Stimulated activated CD4-positive, alpha-beta T cell treated with anti-CD3 and anti-CD28 coated beads, Interleukin-4, amount 100 ng/mL, for 48 hours (primary cell): ENCODE measurements around the gene CAMK1D.
"Not testable (repeated sequence)": the region's sequence is repeated elsewhere in the genome, so short reads cannot be mapped to it uniquely, and the experiment has no call there.

Experiments
- DNase-seq, 2 donors: peaks; one replicate each; pipeline ENCODE4 v3.0.0-alpha.2; 2020; ENCODE audit warnings: low read depth in 2 of 2

CAMK1D gene

DNA sequence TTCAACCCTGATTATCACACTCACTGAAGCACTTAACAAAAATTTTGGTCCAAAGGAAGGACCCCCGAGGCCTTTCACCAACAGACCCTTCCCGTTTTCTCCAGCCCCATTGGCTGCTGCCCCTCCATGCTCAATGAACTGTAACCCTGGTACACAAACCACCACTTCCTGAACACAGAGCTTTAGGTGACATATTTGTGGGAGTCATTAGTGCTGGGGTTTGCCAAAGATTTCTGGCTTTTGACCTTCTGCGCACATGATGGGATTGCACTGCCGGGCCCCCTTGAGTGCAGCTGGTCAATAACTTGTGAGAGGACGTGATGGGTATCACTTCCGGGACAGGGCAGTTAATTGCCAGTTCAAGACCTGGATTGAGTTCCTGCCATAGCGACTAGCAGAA lies 9.0 kb upstream of the CAMK1D start:
- DNase-seq = no peak

DNA sequence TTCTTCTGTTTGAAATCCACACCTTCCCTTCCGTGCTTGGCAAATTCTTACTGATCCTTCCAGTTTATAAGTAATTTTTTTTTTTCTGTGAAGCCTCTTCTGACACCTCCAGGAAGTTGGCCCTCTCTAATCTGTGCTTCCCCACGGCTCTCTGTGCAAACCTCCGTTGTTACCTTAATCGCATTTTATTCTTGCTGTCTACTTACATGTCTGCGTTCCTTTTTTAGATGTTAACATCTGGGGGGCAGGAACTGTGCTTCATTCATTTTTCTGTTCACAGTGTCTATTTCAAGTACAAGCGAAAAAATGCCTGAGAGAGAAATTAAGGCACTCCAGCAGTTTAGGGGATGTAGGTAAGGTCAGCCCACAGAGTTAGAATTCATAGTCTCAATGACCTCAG lies 8.4 kb upstream of the CAMK1D start:
- DNase-seq = no peak

DNA sequence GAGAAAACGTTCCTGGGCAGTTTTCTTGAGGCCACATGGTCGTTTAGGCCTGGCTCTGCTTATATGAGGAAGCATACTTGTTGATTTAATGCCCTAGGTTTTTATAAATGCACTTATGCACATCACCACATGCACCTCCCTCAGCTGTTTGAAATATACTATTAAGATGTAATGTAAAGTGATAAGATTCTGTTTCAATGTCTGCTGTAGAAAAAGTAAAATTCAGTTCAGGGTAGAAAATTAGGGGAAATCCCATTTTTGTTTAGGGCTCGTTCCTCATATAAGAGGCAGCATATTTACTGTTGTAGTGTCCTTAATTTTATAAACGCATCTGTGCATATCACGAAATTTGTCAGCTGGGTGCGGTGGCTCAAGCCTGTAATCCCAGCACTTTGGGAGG lies 7.8 kb upstream of the CAMK1D start:
- no peak for DNase-seq

DNA sequence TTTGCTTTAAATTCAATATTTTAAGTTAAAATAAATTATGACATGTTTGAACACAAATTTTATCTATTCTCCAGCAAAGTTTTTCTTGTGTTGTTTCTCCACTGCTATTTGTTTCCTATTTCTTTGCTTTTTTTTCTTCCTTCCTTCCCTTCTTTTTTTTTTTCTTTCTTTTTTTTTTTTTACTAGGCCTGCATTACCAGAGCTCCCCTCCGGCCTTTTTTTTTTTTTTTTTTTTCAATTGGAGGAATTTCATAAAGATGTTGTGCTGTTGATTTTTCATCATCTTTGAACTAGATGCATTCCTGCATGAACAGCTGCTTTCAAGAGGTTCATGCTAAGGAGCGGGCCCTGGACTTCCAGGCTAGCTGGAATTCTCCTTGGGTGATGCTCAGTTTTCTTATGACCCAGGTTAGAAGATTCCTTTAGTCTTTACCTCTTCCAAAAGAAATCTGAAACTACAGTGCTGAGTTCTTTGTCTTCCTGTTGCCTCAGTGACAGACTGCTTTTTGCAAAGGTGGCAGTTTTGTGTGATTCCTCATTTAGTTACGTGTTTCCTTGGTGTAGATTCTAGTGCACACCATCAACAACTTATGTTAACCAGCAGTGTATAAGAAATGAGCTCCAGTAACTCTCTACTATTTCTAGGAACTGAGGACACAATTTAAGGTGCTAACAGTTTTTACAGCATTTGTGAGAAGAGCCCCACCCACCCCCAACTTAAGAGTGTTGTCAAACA lies 4.8 kb upstream of the CAMK1D start:
- DNase-seq = no peak

DNA sequence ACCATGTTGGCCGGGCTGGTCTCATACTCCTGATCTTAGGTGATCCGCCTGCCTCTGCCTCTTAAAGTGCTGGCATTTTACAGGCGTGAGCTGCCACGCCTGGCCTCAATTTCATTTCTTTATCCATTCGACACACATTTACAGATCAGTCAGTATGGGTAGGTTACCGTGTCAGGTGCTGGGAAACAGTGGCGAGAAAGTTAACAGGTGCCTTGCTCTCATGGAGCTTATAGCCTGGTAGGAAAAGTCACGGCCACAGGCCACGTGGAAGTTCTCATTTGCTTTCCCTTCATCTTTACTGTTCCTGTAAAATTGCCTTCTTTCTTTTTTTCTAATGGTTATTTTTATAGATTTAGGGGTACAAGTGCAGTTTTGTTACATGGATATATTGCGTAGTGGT lies 2.6 kb upstream of the CAMK1D start:
- no peak for DNase-seq

DNA sequence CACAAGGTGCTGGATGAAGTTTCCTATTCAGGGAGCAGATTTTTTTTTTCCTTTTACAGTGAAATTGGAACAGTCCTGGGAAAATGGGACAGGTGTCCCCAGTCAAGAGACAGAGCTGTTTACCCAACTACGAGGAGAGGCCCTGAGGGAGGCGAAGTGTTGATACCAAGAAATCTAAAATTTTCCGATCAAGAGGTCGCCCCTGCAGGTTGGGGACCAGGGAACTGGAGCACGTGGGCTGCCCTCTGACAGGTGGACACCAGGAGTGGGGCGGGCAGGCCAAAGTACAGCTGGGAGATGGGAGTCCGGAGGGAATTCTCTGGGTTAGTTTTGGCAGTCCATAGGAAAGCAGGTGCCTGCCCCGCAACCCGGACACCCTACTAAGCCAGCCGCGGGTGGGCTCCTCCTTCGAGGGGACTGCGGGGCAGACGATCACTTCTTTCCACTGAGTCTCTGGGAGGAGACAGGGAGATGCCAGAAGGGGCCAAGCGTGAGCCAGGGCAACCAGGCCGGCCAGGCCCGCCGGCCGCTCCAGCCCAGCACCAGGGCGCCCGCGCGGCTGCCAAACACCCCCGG lies 965 bp upstream of the CAMK1D start:
- DNase-seq = no peak

DNA sequence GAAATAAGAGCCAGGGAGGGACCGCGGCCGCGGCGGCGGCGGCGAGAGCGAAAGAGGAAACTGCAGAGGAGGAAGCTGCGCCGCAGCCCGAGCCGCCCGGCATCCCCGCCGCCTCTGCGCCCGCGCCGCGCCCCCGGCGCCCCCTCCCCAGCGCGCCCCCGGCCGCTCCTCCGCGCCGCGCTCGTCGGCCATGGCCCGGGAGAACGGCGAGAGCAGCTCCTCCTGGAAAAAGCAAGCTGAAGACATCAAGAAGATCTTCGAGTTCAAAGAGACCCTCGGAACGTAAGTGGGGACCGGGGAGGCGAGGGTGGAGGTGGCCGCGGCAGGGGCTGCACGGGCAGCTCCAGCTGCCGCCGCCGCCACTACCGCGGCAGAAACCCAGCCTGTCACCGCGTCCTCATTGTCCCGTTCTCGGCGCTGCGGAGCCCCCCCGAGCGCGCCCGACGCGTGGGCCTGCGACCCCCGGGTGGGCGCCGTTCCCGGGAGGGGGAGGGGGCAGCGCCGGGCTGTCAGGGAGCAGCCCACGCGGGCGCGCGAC lies 351 bp downstream of the CAMK1D start:
- DNase-seq = no peak

DNA sequence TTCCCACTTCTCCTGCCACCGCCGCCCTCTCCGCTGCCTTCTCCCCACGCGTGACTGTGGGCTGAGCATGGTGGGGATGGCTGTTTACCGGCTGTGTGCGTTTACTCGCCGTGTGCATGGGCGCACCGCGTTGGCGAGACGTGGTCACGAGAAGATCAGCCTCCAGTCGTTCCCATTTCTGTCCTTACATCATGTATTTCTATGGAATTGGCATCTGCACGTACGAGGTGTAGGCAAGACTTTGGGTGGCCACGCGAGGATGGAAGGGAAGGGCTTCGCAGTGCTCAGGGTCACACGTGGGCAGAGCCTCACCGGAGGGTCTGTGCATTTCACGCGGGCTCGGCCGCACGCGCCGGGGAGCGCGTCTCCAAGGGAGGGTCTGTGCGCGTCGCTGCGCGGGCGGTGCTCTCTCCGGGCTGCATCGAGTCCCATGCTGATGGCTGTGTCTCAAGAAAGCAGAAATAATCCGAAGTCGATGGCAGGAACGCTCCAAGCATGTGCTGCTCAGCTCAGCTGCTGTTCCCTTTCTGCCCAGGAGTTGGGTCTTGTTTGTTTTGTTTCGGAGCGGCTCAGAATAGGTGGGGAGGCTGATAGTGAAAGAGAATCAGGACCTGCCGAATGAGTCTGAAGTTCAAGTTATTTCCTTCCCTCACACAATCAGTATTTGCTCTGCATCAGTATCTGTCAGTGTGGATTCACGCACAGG lies 973 bp downstream of the CAMK1D start:
- peak in 1 of 2 donors; percentile 17 for DNase-seq

DNA sequence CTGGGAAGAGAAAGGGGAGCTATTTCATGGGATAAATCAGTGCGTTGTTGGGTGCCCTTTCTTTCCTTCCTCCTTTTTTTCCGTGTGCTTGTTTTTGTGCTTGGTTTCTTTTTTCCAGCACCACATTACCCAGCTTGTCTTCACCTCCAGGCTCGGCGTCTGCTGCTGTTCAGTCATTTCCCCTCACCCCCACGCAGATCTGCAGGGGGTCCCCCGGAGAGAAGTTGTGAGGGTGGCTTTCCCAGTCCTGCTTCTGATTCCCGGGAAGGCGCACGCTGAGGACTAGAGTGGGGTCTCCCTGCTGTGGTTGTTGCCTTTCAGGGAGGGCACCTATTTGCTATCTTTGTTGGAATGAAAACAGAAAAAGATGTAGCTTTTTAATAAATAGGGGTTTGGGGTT lies 1.6 kb downstream of the CAMK1D start:
- no peak for DNase-seq

DNA sequence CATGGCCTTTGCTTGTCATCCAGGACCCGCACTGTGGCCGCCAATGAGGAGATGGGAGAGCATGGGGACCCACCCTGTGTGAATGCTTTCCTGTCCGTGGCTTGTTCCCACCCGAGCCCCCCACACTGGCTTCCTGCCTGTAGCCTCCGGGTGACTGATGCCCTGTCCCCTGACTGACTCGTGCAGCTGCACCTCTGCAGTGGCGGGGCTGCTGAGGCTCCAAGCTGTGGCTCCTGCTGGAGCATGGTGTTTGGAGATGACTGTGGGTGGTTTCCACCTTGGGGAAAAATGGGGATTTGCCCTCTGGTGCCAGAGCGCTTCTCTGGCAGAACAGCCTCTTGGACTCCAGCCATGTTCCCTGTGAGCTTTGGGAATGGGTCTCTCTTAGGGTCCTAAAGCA lies 2.1 kb downstream of the CAMK1D start:
- DNase-seq = no peak

DNA sequence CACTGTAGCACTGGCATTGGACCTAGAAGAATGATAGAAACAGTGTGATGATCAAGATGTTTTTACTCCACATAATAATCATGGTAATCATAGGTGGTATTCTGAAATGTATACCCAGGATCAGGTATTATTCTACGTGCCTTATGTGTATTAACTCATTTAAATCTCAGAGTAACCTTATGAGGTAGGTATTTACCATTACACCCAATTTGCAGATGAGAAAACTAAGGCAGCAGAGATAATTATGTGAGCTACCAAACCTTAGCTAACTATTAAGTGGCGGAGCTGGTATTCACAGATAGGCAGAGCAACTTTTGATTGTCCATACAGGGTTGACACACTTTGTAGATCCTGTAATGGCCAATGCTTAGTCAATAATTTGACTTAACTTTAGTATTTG lies 2.5 kb downstream of the CAMK1D start:
- no peak for DNase-seq

DNA sequence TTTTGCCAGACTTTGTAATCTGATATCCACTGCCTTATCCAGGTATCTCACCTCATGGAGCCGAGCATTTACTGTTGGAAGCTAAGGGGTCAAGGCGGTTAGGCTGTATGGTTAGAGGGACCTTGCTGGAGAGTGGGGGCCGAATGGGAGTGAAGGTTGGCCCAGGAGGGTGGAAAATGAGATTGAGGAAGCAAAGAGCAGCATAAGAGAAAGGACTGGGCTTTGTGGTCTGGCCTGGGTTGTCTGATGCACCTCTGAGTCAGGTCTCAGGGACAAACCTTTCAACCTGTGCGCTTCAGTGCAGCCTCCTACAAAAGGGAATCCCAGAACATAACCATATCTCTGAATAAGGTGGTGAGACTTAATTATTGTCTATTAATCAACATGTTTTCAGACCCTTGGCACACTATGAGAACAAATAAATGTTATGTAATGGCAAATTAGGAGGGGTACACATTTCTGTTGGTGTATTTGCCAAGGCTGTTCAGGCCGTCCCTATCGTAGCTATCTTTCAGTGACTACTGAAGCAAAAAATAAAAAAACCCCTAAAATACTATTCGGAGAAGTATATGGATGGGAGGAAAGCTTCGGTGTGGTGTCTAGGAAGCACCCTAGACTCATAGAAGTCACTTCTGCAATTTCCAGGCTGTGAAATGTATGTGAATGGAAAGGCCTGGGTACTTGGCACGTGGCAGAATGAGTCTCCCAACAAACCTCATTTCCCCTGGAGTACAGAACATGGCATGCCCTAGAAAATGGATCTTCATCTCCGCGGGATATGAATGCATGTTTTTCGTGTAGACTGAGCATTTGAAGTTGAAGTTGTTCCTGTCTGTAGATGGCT lies 4.3 kb downstream of the CAMK1D start:
- no peak for DNase-seq

DNA sequence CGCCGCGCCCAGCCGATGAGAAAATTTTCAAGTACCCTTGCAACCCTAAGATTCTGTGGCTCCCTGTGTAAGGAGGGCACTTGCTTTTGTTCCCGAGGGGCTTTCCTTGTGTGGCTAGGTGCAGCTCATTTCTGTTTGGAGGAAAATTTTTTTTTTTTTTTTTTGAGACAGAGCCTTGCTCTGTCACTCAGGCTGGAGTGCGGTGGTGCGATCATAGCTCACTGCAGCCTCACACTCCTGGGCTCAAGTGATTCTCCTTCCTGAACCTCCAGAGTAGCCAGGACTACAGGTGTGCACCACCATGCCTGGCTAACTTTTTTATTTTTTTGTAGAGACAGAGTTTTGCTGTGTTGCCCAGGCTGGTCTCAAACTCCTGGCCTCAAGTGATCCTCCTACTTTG lies 5.3 kb downstream of the CAMK1D start:
- DNase-seq = not testable (repeated sequence)

DNA sequence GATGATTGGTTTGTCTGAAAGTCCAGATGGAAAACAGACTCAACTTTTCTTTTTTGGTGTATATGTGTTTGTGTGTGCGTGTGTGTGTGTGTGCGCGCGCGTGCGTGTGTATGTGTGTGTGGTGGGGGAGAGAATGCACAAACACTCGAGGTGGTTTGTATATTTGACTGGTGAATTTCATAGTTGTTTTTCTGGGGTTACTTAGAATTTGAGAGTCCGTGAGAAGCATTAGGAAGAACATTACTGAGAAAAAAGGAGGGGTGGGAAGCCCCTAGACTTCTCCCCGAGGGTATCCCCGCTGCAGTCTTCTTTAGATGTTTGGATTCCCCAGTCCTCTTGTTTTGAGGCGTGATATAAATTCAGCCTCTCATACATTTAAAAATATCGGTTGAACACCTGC lies 6.0 kb downstream of the CAMK1D start:
- DNase-seq = no peak

DNA sequence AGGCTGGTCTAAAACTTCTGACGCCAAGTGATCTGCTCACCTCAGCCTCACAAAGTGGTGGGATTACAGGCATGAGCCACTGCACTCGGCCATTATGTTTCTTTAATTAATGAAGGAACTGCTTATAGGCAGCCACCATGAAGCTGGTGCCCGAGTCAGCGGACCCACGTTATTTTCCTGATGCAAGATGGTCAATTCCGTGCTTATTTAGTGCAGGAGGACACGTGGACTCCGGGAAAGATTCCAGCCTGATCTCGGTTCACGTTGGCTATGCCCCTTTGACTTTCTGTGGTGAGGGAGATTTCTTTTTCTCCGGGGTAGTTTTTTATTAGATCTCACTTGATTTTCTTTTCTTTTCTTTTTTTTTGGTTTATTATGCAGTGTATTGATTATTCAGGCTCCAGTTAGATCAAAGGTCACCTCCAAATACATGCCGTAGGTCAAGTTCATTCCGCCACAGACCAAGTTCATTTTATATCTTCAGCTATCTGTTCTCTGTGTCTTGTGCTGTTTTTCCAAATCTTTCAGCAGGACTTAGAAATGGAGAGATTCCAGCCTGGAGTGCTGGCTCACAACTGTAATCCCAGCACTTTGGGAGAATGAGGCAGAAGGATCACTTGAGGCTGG lies 8.3 kb downstream of the CAMK1D start:
- no peak for DNase-seq

DNA sequence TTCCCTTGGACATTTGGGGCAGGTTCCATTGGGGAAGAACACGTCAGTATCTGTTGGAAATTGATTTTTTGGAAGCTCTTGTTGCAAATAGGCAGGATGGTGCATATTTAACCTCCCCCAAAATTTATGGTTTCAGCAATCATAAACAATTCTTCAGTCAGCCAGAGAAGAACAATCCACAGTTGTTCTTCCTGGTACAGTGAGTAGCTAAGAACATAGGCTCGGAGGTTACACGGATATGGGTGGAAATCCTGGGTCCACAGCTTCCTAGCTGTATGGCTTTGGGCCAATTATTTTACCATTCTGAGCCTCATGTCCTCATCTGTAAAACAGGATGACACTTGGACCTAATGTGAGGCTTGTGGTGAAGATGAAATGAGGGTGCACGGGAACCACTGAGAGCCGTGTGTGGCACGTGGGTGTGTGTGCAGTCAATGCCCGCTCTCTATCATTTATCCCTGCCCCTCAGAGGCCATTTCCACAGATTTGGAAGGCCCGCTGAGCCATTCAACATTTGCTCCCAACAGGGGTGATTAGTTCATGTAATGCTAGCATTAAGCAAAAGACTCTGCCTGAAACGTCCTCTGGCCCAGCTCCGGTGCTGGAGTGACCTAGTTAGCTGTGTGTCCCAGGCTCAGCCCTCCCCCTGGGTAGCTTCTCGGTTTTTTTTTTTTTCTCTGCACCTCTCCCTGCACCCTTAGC lies 9.7 kb downstream of the CAMK1D start:
- DNase-seq = no peak

DNA sequence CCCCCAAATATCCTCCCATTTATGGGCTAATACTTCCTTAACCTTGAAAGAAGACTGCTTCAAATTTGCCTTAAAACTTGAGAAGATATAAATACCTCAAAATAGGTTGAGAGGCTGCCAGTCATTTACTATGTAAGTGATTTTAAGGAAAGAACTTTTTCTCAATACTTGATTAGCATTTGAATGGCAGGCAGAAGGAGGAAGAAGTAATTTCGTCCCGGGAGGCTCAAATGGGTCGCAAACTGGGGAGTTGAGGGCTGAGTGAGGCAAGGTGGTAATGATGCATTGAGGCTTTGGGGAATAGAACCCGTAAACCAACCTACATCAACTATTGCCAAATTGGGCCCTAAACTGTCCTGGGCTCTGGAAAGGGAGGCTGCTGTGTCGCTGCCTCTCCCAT lies 11.1 kb downstream of the CAMK1D start:
- no peak for DNase-seq

DNA sequence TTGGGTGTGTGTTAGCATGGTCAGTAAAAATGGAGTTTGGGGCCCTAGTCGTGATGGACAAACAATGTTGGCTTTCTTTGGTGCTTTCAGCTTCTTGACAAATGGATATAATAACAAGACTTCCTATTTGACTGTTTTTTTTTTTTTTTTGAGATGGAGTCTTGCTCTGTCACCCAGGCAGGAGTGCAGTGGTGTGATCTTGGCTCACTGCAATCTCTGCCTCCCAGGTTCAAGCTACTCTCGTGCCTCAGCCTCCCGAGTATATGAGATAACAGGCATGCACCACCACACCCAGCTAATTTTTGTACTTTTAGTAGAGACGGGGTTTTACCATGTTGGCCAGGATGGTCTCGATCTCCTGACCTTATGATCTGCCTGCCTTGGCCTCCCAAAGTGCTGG lies 11.8 kb downstream of the CAMK1D start:
- not testable (repeated sequence) for DNase-seq

DNA sequence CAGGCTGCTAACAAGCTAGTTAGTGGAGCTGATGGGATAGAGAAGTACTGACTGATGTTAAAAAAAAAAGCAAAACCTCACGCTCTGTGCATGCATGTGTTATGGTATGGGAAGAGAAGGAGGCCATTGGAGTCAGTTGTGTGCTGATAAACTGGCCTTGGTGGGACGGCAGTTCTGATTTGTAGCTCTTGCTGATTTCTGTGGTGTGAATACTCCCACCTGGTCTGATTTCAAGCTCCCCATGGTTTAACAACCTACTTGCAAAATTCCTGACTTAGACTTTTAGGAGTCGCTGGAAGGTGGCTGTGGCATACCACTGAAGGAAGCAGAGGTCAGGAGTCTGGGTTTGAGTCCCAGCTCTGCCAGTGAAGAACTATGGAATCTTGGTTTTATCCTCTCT lies 15.2 kb downstream of the CAMK1D start:
- DNase-seq = no peak

DNA sequence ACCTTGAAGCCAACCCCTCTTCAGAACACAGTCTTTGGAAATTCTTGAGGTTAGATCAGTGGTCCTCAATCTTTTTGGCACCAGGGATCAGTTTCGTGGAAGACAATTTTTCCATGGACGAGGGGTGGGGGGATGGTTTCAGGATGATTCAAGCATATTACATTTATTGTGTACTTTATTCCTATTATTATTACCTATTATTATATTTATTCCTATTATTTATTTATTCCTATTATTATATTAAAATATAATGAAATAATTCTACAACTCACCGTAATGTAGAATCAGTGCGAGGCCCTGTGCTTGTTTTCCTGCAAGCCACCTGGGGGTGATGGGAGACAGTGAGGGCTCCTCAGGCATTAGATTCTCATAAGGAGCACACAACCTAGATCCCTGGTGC lies 17.9 kb downstream of the CAMK1D start:
- DNase-seq = no peak

DNA sequence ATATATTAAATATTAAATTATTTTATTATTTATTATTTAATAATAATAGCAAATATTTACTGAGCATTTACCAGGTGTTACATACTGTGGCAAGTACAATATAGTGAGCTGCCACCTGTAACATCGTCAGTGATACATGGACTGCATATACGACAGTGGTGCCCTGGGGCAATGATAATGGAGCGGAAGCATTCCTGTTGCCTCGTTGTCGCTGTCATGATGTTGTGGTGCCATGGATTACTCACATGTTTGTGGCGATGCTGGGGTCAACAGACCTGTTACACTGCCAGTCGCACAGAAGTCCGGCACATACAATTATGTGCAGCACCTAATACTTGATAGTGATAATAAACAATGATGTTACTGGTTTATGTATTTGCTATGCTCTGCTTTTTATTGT lies 20.6 kb downstream of the CAMK1D start:
- DNase-seq = no peak
